Brain microvascular endothelial cell (primary cell): ENCODE measurements around the gene TMEM132D.

Experiments
- DNase-seq: peaks from one replicate; pipeline ENCODE4 v3.0.0-alpha.2; 2020
- H3K27ac ChIP-seq: fragments of 250-450 bp; sonication (Bioruptor Pico); 2 replicates; pipeline ENCODE4 v1.5.1; 2020; ENCODE audit warnings: mild to moderate bottlenecking, moderate library complexity
- H3K27me3 ChIP-seq: fragments of 250-450 bp; sonication (Bioruptor Pico); replicated peaks from 2 replicates; pipeline ENCODE4 v1.5.1; 2020; ENCODE audit warnings: mild to moderate bottlenecking
- H3K36me3 ChIP-seq: fragments of 250-450 bp; sonication (Bioruptor Pico); replicated peaks from 2 replicates; pipeline ENCODE4 v1.5.1; 2020; ENCODE audit warnings: mild to moderate bottlenecking
- H3K4me3 ChIP-seq: 2 replicates; pipeline ENCODE4 v1.5.1; 2011; ENCODE audit warnings: low read depth, mild to moderate bottlenecking, control low read depth, low read length, moderate library complexity
- CTCF ChIP-seq: IDR thresholded peaks from 2 replicates; pipeline ENCODE4 v1.5.1; 2011; ENCODE audit warnings: low read depth, mild to moderate bottlenecking, moderate library complexity, low read length, control low read depth, inconsistent platforms; ENCODE audit errors: missing control alignments
- in situ Hi-C: cut with HindIII; loops from 2 replicates; pipeline ENCODE4 v1.10.0; 2017; ENCODE audit warnings: low sequenced_read_pairs, low pct_ligation_motif_present

Gene TMEM132D

GRCh38 chr12:129564768-129565167, 339.1 kb downstream of the TMEM132D start:
- Histone ChIP-seq H3K27me3 (no peaks in the 10 kb centered on the region), H3K4me3 (no peak overlapping the region), H3K36me3 (no peaks in the 10 kb centered on the region), H3K27ac (no peak overlapping the region)
- DNase-seq = no peak
- no peak for TF ChIP-seq CTCF
- in situ Hi-C loops = no loop called here

GRCh38 chr12:129563266-129563665, 340.6 kb downstream of the TMEM132D start:
- Histone ChIP-seq H3K27ac (no peak overlapping the region), H3K36me3 (no peaks in the 10 kb centered on the region), H3K4me3 (no peak overlapping the region), H3K27me3 (no peaks in the 10 kb centered on the region)
- TF ChIP-seq CTCF = no peak
- no peak for DNase-seq
- in situ Hi-C loops = no loop called here

- no peak for DNase-seq
- H3K36me3 ChIP-seq = no peaks in the 10 kb centered on the region
- no peaks in the 10 kb centered on the region for H3K27me3 ChIP-seq
- H3K4me3 ChIP-seq = no peak overlapping the region
- H3K27ac ChIP-seq = no peak overlapping the region
- in situ Hi-C loops = no loop called here
- no peak for TF ChIP-seq CTCF
These were observed 342.5 kb downstream of the TMEM132D start for GRCh38 chr12:129561304-129561703.

- no peak for TF ChIP-seq CTCF
- Histone ChIP-seq H3K4me3 (no peak overlapping the region), H3K27ac (no peak overlapping the region), H3K27me3 (no peaks in the 10 kb centered on the region), H3K36me3 (no peaks in the 10 kb centered on the region)
- in situ Hi-C loops = no loop called here
- DNase-seq = no peak
These were observed 344.0 kb downstream of the TMEM132D start for GRCh38 chr12:129559776-129560175.

GRCh38 chr12:129558036-129558435, 345.8 kb downstream of the TMEM132D start:
- Histone ChIP-seq H3K27me3 (no peaks in the 10 kb centered on the region), H3K27ac (peak overlapping the region; percentile 52), H3K4me3 (no peak overlapping the region), H3K36me3 (no peaks in the 10 kb centered on the region)
- DNase-seq = peak; percentile 69
- in situ Hi-C loops = no loop called here
- TF ChIP-seq CTCF = no peak

GRCh38 chr12:129556082-129556481, 347.7 kb downstream of the TMEM132D start:
- Histone ChIP-seq H3K27me3 (no peaks in the 10 kb centered on the region), H3K27ac (no peak overlapping the region), H3K36me3 (no peaks in the 10 kb centered on the region), H3K4me3 (no peak overlapping the region)
- in situ Hi-C loops = no loop called here
- no peak for DNase-seq
- TF ChIP-seq CTCF = no peak
